HepG2 (cell line): Measurements from ENCODE around the gene SMOC1. TPM values are rescaled to one million over a fixed set of nuclear protein-coding genes. Genes with fewer than 3 reads are reported as not detected.

ENCODE experiments used
- FOSL2 ChIP-seq: sonication (generic); formaldehyde crosslinking; IDR thresholded peaks from 2 replicates; pipeline ENCODE4 v1.4.0; 2020; ENCODE audit warnings: missing genetic modification reagents
- GATA4 ChIP-seq: sonication (generic); IDR thresholded peaks from 2 replicates; pipeline ENCODE4 v1.6.1; 2016; ENCODE audit warnings: antibody characterized with exemption, low read depth, borderline replicate concordance
- HNF1B ChIP-seq: sonication (generic); formaldehyde crosslinking; IDR thresholded peaks from 2 replicates; pipeline ENCODE4 v1.5.1; 2020; ENCODE audit warnings: mild to moderate bottlenecking, moderate library complexity, missing genetic modification reagents
- IRF2 ChIP-seq: IDR thresholded peaks from 2 replicates; pipeline ENCODE4 v1.6.1; 2018; ENCODE audit warnings: missing genetic modification reagents, missing compliant biosample characterization
- IRX3 ChIP-seq: sonication (generic); formaldehyde crosslinking; IDR thresholded peaks from 2 replicates; pipeline ENCODE4 v1.8.1; 2023; ENCODE audit warnings: mild to moderate bottlenecking, low read depth, missing genetic modification reagents, borderline replicate concordance
- KDM2A ChIP-seq: sonication (generic); formaldehyde crosslinking; IDR thresholded peaks from 2 replicates; pipeline ENCODE4 v1.4.0; 2020; ENCODE audit warnings: low read depth, missing genetic modification reagents, borderline replicate concordance
- KLF12 ChIP-seq: sonication (generic); formaldehyde crosslinking; IDR thresholded peaks from 2 replicates; pipeline ENCODE4 v1.4.0; 2020; ENCODE audit warnings: missing genetic modification reagents, borderline replicate concordance
- PAWR ChIP-seq: sonication (generic); formaldehyde crosslinking; IDR thresholded peaks from 2 replicates; pipeline ENCODE4 v1.4.0; 2020; ENCODE audit warnings: missing genetic modification reagents, mild to moderate bottlenecking, borderline replicate concordance
- RFXAP ChIP-seq: sonication (generic); formaldehyde crosslinking; IDR thresholded peaks from 2 replicates; pipeline ENCODE4 v1.4.0; 2020; ENCODE audit warnings: missing genetic modification reagents, borderline replicate concordance
- SAP130 ChIP-seq: IDR thresholded peaks from 2 replicates; pipeline ENCODE4 v1.6.1; 2016; ENCODE audit warnings: low read depth
- SMC3 ChIP-seq: IDR thresholded peaks from 2 replicates; pipeline ENCODE4 v1.6.1; 2011; ENCODE audit warnings: low read length, improper control_type of control experiment
- SMYD3 ChIP-seq: sonication (generic); formaldehyde crosslinking; IDR thresholded peaks from 2 replicates; pipeline ENCODE4 v1.8.1; 2023; ENCODE audit warnings: mild to moderate bottlenecking, missing genetic modification reagents
- SPEN ChIP-seq: sonication (generic); formaldehyde crosslinking; IDR thresholded peaks from 2 replicates; pipeline ENCODE4 v1.5.1; 2020; ENCODE audit warnings: low read depth, mild to moderate bottlenecking, missing genetic modification reagents
- TRIM24 ChIP-seq: sonication (generic); formaldehyde crosslinking; IDR thresholded peaks from 2 replicates; pipeline ENCODE4 v1.8.0; 2022; ENCODE audit warnings: mild to moderate bottlenecking, missing genetic modification reagents
- ZFAT ChIP-seq: sonication (generic); formaldehyde crosslinking; conservative IDR thresholded peaks from 2 replicates; pipeline ENCODE4 v1.8.1; 2023; ENCODE audit warnings: missing genetic modification reagents, inconsistent platforms
- ZKSCAN8 ChIP-seq: IDR thresholded peaks from 2 replicates; pipeline ENCODE4 v1.6.1; 2016; ENCODE audit warnings: borderline replicate concordance, missing genetic modification reagents, missing compliant biosample characterization
- ZMYM4 ChIP-seq: sonication (generic); formaldehyde crosslinking; IDR thresholded peaks from 2 replicates; pipeline ENCODE4 v1.8.1; 2023; ENCODE audit warnings: mild to moderate bottlenecking, missing genetic modification reagents
- ZNF20 ChIP-seq: sonication (generic); formaldehyde crosslinking; IDR thresholded peaks from 2 replicates; pipeline ENCODE4 v1.4.0; 2020; ENCODE audit warnings: mild to moderate bottlenecking, moderate library complexity, missing genetic modification reagents
- ZNF280B ChIP-seq: sonication (generic); formaldehyde crosslinking; IDR thresholded peaks from 2 replicates; pipeline ENCODE4 v1.5.0; 2020; ENCODE audit warnings: missing genetic modification reagents, mild to moderate bottlenecking, borderline replicate concordance
- polyA plus RNA-seq, 8 experiments: library from polyadenylated mRNA; depleted of rRNA in 3 of 8; stranded (reverse) in 7 of 8; unstranded in 1 of 8; fragments of >200 nt; fragmentation: Illumina TruSeq in 4 of 8; extraction: Trizol in 4 of 8; gene quantifications; 2 replicates each; pipeline versions ENCODE4 v1.2.1 to v1.2.3, GENCODE V29; 2011 to 2016; ENCODE audit warnings: low read depth in 4 of 8, missing spikeins in 1 of 8, mixed read lengths in 1 of 8; ENCODE audit not compliant: insufficient read depth in 1 of 8
- total RNA-seq, 5 experiments: library from RNA; depleted of rRNA; stranded (reverse); fragments of >200 nt; fragmentation: Illumina TruSeq; extraction: Trizol; gene quantifications; 2 replicates each; pipeline ENCODE4 v1.2.3, GENCODE V29; 2016; ENCODE audit warnings: low read depth in 1 of 5
- TF ChIP-seq, protein P1 (sequence below): sonication (generic); formaldehyde crosslinking; IDR thresholded peaks from 2 replicates; pipeline ENCODE4 v1.5.0; 2020; ENCODE audit warnings: mild to moderate bottlenecking, missing genetic modification reagents, moderate library complexity
- TF ChIP-seq, protein P2 (sequence below): sonication (generic); formaldehyde crosslinking; IDR thresholded peaks from 2 replicates; pipeline ENCODE4 v1.8.0; 2022; ENCODE audit warnings: mild to moderate bottlenecking, missing genetic modification reagents
- TF ChIP-seq, protein P3 (sequence below): sonication (generic); formaldehyde crosslinking; IDR thresholded peaks from 2 replicates; pipeline ENCODE4 v1.8.1; 2022; ENCODE audit warnings: low read depth, mild to moderate bottlenecking, missing genetic modification reagents

SMOC1 gene
- total and polyA plus RNA-seq, 2 of the 13 experiments (the other 11 are each of a cell fraction or from before 2014, with no cell fraction given) = 17.8 to 35.6 TPM

GRCh38 chr14:69863083-69863482, 16.1 kb upstream of the SMOC1 start (continued):
- TF ChIP-seq HNF1B (CRISPR knock-in tag) = 0 out of 2 replicates have a peak, but pooled peaks have one; percentile 16
- TF ChIP-seq TRIM24 = no peak
- peak; percentile 33; the same call in 1 of the 2 replicates for TF ChIP-seq ZMYM4 (CRISPR knock-in tag)
- no peak for TF ChIP-seq KLF12 (CRISPR knock-in tag)
- TF ChIP-seq ZFAT (CRISPR knock-in tag) = no peak
- TF ChIP-seq IRF2 (CRISPR knock-in tag) = 0 out of 2 replicates have a peak, but pooled peaks have one; percentile 38
- no peak for TF ChIP-seq PAWR (CRISPR knock-in tag)
- peak; percentile 84 for TF ChIP-seq SMC3
- no peak for TF ChIP-seq KDM2A (CRISPR knock-in tag)
- TF ChIP-seq, protein P1, sequence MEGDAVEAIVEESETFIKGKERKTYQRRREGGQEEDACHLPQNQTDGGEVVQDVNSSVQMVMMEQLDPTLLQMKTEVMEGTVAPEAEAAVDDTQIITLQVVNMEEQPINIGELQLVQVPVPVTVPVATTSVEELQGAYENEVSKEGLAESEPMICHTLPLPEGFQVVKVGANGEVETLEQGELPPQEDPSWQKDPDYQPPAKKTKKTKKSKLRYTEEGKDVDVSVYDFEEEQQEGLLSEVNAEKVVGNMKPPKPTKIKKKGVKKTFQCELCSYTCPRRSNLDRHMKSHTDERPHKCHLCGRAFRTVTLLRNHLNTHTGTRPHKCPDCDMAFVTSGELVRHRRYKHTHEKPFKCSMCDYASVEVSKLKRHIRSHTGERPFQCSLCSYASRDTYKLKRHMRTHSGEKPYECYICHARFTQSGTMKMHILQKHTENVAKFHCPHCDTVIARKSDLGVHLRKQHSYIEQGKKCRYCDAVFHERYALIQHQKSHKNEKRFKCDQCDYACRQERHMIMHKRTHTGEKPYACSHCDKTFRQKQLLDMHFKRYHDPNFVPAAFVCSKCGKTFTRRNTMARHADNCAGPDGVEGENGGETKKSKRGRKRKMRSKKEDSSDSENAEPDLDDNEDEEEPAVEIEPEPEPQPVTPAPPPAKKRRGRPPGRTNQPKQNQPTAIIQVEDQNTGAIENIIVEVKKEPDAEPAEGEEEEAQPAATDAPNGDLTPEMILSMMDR (CRISPR knock-in tag) = peak; percentile 79
- no peak for TF ChIP-seq SAP130 (CRISPR knock-in tag)
- no peak for TF ChIP-seq FOSL2 (CRISPR knock-in tag)
- TF ChIP-seq, protein P2, sequence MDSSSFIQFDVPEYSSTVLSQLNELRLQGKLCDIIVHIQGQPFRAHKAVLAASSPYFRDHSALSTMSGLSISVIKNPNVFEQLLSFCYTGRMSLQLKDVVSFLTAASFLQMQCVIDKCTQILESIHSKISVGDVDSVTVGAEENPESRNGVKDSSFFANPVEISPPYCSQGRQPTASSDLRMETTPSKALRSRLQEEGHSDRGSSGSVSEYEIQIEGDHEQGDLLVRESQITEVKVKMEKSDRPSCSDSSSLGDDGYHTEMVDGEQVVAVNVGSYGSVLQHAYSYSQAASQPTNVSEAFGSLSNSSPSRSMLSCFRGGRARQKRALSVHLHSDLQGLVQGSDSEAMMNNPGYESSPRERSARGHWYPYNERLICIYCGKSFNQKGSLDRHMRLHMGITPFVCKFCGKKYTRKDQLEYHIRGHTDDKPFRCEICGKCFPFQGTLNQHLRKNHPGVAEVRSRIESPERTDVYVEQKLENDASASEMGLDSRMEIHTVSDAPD = peak; percentile 28; the same call in 1 of the 2 replicates
- 0 out of 2 replicates have a peak, but pooled peaks have one; percentile 31 for TF ChIP-seq IRX3
- TF ChIP-seq RFXAP (CRISPR knock-in tag) = no peak
- TF ChIP-seq ZKSCAN8 (CRISPR knock-in tag) = no peak
- no peak for TF ChIP-seq ZNF20 (CRISPR knock-in tag)
- no peak for TF ChIP-seq ZNF280B (CRISPR knock-in tag)
- TF ChIP-seq GATA4 = no peak
- no peak for TF ChIP-seq SMYD3 (CRISPR knock-in tag)
- 0 out of 2 replicates have a peak, but pooled peaks have one; percentile 20 for TF ChIP-seq SPEN (CRISPR knock-in tag)
- TF ChIP-seq, protein P3, sequence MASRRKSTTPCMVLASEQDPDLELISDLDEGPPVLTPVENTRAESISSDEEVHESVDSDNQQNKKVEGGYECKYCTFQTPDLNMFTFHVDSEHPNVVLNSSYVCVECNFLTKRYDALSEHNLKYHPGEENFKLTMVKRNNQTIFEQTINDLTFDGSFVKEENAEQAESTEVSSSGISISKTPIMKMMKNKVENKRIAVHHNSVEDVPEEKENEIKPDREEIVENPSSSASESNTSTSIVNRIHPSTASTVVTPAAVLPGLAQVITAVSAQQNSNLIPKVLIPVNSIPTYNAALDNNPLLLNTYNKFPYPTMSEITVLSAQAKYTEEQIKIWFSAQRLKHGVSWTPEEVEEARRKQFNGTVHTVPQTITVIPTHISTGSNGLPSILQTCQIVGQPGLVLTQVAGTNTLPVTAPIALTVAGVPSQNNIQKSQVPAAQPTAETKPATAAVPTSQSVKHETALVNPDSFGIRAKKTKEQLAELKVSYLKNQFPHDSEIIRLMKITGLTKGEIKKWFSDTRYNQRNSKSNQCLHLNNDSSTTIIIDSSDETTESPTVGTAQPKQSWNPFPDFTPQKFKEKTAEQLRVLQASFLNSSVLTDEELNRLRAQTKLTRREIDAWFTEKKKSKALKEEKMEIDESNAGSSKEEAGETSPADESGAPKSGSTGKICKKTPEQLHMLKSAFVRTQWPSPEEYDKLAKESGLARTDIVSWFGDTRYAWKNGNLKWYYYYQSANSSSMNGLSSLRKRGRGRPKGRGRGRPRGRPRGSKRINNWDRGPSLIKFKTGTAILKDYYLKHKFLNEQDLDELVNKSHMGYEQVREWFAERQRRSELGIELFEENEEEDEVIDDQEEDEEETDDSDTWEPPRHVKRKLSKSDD (CRISPR knock-in tag) = no peak
